ENCODE results near the gene ST3GAL2.
A peak's percentile ranks its signal among the peaks of the same experiment; 100 is the strongest.

The ST3GAL2 gene

DNA sequence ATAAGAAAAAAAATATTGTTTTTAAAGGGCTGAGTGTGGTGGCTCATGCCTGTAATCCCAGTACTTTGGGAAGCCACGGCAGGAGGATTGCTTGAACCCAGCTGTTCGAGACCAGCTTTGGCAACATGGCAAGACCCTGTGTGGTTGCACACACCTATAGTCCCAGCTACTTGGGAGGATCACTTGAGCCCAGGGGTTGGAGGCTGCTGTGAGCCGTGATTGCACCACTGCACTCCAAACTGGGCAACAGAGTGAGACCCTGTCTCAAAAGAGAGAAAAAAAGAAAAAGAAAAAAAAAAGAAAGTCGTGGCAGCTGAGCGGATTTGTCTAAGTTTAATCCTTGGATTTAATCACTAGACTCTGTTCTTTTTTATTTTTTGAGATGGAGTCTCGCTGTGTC is 9.2 kb upstream of the ST3GAL2 start:
- H3K36me3 ChIP-seq (ENCODE audit: insufficient read depth, low read length): no peaks in the 10 kb centered on the region
- no peaks in the 10 kb centered on the region for H3K27me3 ChIP-seq (ENCODE audit: insufficient read depth, low read length, poor library complexity)
- ATAC-seq (ENCODE audit: insufficient read depth, low read depth) (no peak), DNase-seq (no peak)
- H3K4me2 ChIP-seq (ENCODE audit: insufficient read depth, low read length): no peak overlapping the region
- H3K9me3 ChIP-seq (ENCODE audit: insufficient read depth, low read length, severe bottlenecking): no peaks in the 10 kb centered on the region
- H4K20me1 ChIP-seq (ENCODE audit: insufficient read depth, low read length): no peaks in the 10 kb centered on the region
- H3K79me2 ChIP-seq (ENCODE audit: insufficient read depth, low read length): no peaks in the 10 kb centered on the region
- no peak overlapping the region for H2AFZ ChIP-seq (ENCODE audit: low read depth, low read length)
- no peak overlapping the region for H3K27ac ChIP-seq (ENCODE audit: low read length)
- TF ChIP-seq, protein P1, sequence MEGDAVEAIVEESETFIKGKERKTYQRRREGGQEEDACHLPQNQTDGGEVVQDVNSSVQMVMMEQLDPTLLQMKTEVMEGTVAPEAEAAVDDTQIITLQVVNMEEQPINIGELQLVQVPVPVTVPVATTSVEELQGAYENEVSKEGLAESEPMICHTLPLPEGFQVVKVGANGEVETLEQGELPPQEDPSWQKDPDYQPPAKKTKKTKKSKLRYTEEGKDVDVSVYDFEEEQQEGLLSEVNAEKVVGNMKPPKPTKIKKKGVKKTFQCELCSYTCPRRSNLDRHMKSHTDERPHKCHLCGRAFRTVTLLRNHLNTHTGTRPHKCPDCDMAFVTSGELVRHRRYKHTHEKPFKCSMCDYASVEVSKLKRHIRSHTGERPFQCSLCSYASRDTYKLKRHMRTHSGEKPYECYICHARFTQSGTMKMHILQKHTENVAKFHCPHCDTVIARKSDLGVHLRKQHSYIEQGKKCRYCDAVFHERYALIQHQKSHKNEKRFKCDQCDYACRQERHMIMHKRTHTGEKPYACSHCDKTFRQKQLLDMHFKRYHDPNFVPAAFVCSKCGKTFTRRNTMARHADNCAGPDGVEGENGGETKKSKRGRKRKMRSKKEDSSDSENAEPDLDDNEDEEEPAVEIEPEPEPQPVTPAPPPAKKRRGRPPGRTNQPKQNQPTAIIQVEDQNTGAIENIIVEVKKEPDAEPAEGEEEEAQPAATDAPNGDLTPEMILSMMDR (IDR thresholded peaks at IDR 0.05; ENCODE audit: borderline replicate concordance, extremely low read depth, low read length, poor library complexity, severe bottlenecking): no peak
- TF ChIP-seq EZH2 (IDR thresholded peaks at IDR 0.05; ENCODE audit: borderline replicate concordance, low read depth, low read length, severe bottlenecking): no peak
- H3K9ac ChIP-seq (ENCODE audit: low read depth, low read length): no peak overlapping the region
- H3K4me3 ChIP-seq (ENCODE audit: low read depth in 1 of 2, low read length in 2 of 2): no peak overlapping the region
- H3K4me1 ChIP-seq (ENCODE audit: insufficient read depth, low read length): no peaks in the 10 kb centered on the region

DNA sequence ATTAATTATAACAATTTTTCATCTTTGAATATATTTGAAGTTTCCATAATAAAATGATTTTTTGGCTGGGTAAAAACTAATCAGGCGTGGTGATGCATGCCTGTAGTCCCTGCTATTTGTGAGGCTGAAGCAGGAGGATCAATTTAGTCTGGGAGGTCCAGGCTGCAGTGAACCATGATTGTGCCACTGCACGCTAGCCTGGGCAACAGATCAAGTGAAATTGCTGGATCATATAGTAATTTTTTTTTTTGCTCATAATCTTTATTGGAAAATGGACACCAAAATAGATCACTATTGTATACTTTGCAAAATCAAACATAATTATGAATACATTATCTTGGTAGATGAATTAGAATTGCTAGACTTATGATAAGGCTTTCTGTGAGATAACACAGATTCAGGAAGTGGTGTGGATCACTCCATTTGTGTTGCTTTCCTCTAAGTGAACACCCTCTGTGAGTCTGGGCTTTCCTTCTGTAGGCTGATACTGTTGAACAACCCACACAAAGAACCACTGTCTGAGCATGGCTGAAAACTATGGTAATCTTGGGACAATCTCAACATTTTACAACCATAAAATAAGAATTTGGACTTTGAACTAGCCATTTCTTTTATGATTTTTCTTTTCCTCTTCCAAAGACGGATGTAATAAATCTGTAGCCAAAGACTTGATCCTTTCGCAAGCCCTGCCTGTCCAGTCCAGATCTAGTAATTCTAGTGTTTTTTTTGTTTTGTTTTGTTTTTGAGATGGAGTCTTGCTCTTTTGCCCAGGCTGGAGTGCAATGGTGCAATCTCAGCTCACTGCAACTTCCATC is 5.6 kb upstream of the ST3GAL2 start:
- Histone ChIP-seq H3K36me3 (ENCODE audit: insufficient read depth, low read length) (no peaks in the 10 kb centered on the region), H3K9ac (ENCODE audit: low read depth, low read length) (no peak overlapping the region), H3K4me2 (ENCODE audit: insufficient read depth, low read length) (no peak overlapping the region), H3K27me3 (ENCODE audit: insufficient read depth, low read length, poor library complexity) (no peaks in the 10 kb centered on the region), H3K4me1 (ENCODE audit: insufficient read depth, low read length) (peaks cover 8% of the 10 kb centered on the region), H3K79me2 (ENCODE audit: insufficient read depth, low read length) (no peaks in the 10 kb centered on the region), H3K4me3 (ENCODE audit: low read depth in 1 of 2, low read length in 2 of 2) (no peak overlapping the region), H2AFZ (ENCODE audit: low read depth, low read length) (peak overlapping the region; percentile 48; the same call in 1 of the 2 replicates), H4K20me1 (ENCODE audit: insufficient read depth, low read length) (no peaks in the 10 kb centered on the region), H3K9me3 (ENCODE audit: insufficient read depth, low read length, severe bottlenecking) (no peaks in the 10 kb centered on the region), H3K27ac (ENCODE audit: low read length) (no peak overlapping the region)
- DNase-seq (no peak), ATAC-seq (ENCODE audit: insufficient read depth, low read depth) (no peak)
- TF ChIP-seq EZH2 (IDR thresholded peaks at IDR 0.05; ENCODE audit: borderline replicate concordance, low read depth, low read length, severe bottlenecking): no peak
- TF ChIP-seq, protein P1 (IDR thresholded peaks at IDR 0.05; ENCODE audit: borderline replicate concordance, extremely low read depth, low read length, poor library complexity, severe bottlenecking): no peak

DNA sequence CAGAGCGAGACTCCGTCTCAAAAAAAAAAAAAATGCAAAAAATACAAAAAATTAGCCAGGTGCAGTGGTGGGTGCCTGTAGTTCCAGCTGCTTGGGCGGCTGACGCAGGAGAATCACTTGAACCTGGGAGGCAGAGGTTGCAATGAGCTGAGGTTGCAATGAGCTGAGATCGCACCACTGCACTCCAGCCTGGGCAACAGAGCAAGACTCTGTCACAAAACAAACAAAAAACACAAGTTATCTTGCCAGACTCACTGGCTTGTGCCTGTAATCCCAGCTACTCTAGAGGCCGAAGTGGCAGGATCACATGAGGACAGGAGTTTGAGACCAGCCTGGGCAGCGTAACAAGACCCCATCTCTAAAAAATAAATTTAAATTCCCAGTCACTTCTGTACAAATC is 3.4 kb upstream of the ST3GAL2 start:
- H3K36me3 ChIP-seq (ENCODE audit: insufficient read depth, low read length): no peaks in the 10 kb centered on the region
- ATAC-seq (ENCODE audit: insufficient read depth, low read depth) (no peak), DNase-seq (no peak)
- no peak overlapping the region for H2AFZ ChIP-seq (ENCODE audit: low read depth, low read length)
- peaks cover 20% of the 10 kb centered on the region for H3K4me1 ChIP-seq (ENCODE audit: insufficient read depth, low read length)
- no peaks in the 10 kb centered on the region for H3K9me3 ChIP-seq (ENCODE audit: insufficient read depth, low read length, severe bottlenecking)
- no peak overlapping the region for H3K4me3 ChIP-seq (ENCODE audit: low read depth in 1 of 2, low read length in 2 of 2)
- H3K27ac ChIP-seq (ENCODE audit: low read length): no peak overlapping the region
- peaks cover 14% of the 10 kb centered on the region for H3K79me2 ChIP-seq (ENCODE audit: insufficient read depth, low read length)
- H4K20me1 ChIP-seq (ENCODE audit: insufficient read depth, low read length): peaks cover 8% of the 10 kb centered on the region; the same call in 1 of the 2 replicates
- H3K27me3 ChIP-seq (ENCODE audit: insufficient read depth, low read length, poor library complexity): no peaks in the 10 kb centered on the region
- H3K4me2 ChIP-seq (ENCODE audit: insufficient read depth, low read length): no peak overlapping the region
- TF ChIP-seq, protein P1 (IDR thresholded peaks at IDR 0.05; ENCODE audit: borderline replicate concordance, extremely low read depth, low read length, poor library complexity, severe bottlenecking): no peak
- TF ChIP-seq EZH2 (IDR thresholded peaks at IDR 0.05; ENCODE audit: borderline replicate concordance, low read depth, low read length, severe bottlenecking): no peak
- no peak overlapping the region for H3K9ac ChIP-seq (ENCODE audit: low read depth, low read length)

All from DND-41 (cell line).